Sciatic nerve (tissue), 2 donors: ENCODE measurements around the gene LIMK2. TPM values are rescaled to one million over a fixed set of nuclear protein-coding genes. Genes with fewer than 3 reads are reported as not detected.

ENCODE experiments used
- ATAC-seq: fragments of 200-7000 bp; cut with Tn5 transposase; one replicate; pipeline ENCODE4 v1.9.1; 2020; ENCODE audit warnings: mild to moderate bottlenecking, moderate library complexity
- DNase-seq: peaks from one replicate; pipeline ENCODE4 v3.0.0-alpha.2; 2020; ENCODE audit warnings: low spot score
- intact Hi-C: fragments of 100-400 bp; cut with DNase I; formaldehyde crosslinking; loops from one replicate; pipeline ENCODE4 v1.14.2; 2022
- total RNA-seq: library from RNA; stranded (reverse); fragmentation: NEBNext Ultra II Directional; extraction: Animal tissue kit (Norgen Biotek cat#: 25700); gene quantifications from one replicate; pipeline ENCODE4 v1.2.1, GENCODE V29; 2021
- donor health status: DM: no; HTN: no; CAD: no.
- donor health status: DM: no; HTN: no; CAD: no.

Gene LIMK2
- total RNA-seq, 1 donor from 2014 or later: 64.2 TPM

DNA sequence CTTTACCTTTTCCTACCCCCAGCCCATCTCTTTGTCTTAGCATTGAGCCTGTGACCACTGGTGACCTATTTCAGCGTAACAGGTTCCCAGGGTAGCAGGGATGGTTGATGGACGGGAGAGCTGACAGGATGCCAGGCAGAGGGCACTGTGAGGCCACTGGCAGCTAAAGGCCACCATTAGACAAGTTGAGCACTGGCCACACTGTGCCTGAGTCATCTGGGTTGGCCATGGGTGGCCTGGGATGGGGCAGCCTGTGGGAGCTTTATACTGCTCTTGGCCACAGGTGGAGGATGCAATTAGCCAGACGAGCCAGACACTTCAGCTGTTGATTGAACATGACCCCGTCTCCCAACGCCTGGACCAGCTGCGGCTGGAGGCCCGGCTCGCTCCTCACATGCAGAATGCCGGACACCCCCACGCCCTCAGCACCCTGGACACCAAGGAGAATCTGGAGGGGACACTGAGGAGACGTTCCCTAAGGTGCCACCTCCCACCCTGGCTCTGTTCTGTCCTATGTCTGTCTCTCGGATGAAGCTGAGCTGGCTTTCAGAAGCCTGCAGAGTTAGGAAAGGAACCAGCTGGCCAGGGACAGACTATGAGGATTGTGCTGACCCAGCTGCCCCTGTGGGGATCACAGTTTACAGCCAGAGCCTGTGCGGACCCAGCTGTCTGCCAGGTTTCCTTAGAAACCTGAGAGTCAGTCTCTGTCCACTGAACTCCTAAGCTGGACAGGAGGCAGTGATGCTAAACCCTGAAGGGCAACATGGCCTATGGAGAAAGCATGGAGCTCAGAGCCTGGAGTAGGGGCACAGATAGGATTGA lies 50.4 kb downstream of the LIMK2 start:
- intact Hi-C loops: no loop called here
- DNase-seq (no peak), ATAC-seq (no peak)

DNA sequence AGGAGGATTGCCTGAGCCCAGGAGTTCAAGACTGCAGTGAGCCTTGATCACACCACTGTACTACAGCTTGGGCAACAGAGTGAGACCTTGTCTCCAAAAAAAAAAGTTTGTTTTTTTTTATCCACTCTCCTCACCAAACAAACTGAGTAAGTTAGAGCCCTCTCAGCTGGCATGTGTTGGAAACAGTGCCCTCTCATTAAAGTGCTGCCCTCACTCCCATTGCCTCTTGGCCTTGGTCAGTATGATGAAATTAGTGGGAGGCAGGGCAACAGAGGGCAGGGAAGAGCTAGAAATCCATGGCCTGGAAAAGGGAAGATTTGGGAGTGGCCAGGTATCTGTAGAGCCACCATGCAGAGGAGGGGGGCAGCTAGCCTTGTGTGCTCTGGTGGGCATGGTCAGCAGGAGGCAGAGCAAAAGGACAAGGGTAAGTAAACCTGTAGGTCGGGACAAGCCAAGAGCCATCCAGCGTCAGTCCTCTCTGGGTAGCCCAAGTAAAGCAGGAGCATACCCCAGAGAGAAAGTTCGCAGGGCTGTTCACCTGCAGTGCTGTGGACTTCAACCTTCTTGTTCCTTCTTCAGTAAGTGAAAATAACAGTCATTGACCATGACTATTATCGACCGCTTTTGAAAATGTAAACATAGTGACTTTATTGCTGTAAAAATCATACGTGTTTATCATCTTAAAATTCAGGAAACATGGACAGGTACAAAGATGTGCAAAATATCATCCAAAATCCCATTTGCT lies 52.0 kb downstream of the LIMK2 start:
- intact Hi-C loops: no loop called here
- DNase-seq: no peak
- no peak for ATAC-seq

DNA sequence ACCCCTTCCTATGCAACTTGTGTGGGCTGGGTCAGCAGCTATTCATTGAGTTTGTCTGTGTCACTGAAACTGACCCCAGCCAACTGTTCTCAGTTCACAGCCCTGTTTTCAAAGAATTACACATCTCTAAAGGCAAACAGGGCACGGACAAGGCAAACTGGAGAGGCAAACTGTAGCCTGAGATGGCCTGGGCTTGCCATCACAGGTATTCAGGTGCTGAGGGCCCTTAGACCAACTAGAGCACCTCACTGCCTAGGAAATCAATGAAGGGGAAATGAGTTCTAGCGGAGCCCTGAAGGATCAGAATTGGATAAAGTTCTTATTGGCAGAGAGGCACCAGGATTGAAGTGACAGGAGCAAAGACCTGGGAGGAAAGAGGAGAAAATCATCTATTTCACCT lies 56.2 kb downstream of the LIMK2 start:
- DNase-seq (no peak), ATAC-seq (no peak)
- intact Hi-C loops: no loop called here

DNA sequence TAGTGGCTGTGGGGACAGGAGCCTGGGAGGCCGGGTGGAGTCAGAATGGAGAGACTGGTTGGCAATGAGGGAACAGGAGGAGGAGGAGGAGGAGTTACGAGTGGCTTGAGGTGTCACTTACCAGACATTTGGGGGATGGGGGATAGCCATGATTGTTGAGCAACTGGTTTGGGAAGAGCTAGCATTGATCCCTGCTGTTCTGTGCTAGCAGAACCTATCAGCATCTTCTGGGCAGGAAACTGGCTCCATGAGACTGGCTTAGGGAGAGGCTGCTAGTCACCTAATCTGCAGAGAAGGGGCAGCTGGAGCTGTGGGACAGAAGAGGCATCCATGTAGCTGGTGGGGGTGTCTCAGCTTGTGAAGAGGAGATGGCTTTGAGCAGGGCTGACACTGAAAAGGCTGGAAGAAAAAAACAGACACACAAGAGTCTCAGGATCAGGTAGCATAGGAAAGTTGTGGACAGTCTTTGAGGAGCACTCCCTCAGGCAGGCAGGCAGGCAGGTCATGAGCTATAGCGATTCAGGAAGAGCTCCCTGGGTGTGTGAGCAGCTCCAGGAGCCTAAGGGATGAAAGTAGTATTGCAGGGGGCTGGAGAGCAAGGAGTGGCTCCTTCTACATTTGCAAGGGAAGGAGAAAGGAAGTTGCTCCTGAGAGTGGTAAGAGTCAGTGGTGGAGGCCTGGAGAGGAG lies 57.9 kb downstream of the LIMK2 start:
- ATAC-seq (no peak), DNase-seq (no peak)
- intact Hi-C loops: loop anchor here (10.0 kb wide), 1 partner anchor 65 kb away; no protein-coding TSS in a partner anchor

DNA sequence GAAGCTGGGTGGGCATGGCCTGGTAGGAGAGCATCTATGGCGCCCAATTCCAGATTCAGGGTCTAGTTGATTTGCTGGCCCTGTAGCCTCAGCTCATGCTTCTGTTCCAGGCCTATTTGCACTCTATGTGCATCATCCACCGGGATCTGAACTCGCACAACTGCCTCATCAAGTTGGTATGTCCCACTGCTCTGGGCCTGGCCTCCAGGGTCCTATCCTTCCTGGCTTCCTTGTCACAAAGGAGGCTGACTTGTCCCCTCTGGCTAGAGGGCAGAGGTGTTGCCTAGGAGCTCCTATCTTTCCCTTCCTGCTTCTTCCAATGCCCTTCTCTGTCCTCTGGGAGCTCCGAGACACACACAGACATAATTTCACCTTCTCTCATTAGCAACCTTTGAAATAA lies 58.9 kb downstream of the LIMK2 start:
- DNase-seq: no peak
- ATAC-seq: no peak
- intact Hi-C loops: loop anchor here (10.0 kb wide), 1 partner anchor 66 kb away; no protein-coding TSS in a partner anchor

DNA sequence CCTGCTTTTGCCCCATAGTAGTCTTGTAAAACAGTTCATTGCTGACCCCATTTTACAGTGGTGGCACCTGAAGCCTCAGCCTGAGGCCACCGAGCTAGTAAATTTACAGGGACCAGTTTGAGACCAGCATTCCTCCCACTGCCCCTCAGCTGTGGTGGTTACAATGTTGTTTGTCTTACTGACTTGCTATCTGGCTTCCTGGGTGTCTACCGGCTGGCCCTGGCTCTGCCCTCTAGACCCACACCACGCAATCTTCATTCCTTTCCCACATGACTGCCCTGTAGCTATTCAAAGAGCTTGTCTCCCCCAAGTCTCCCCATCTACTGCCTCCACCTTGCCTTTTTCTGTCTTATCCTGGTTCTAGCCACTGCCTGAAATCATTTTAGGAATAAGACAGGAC lies 59.4 kb downstream of the LIMK2 start:
- no peak for ATAC-seq
- no peak for DNase-seq
- intact Hi-C loops: loop anchor here (10.0 kb wide), 1 partner anchor 67 kb away; no protein-coding TSS in a partner anchor

DNA sequence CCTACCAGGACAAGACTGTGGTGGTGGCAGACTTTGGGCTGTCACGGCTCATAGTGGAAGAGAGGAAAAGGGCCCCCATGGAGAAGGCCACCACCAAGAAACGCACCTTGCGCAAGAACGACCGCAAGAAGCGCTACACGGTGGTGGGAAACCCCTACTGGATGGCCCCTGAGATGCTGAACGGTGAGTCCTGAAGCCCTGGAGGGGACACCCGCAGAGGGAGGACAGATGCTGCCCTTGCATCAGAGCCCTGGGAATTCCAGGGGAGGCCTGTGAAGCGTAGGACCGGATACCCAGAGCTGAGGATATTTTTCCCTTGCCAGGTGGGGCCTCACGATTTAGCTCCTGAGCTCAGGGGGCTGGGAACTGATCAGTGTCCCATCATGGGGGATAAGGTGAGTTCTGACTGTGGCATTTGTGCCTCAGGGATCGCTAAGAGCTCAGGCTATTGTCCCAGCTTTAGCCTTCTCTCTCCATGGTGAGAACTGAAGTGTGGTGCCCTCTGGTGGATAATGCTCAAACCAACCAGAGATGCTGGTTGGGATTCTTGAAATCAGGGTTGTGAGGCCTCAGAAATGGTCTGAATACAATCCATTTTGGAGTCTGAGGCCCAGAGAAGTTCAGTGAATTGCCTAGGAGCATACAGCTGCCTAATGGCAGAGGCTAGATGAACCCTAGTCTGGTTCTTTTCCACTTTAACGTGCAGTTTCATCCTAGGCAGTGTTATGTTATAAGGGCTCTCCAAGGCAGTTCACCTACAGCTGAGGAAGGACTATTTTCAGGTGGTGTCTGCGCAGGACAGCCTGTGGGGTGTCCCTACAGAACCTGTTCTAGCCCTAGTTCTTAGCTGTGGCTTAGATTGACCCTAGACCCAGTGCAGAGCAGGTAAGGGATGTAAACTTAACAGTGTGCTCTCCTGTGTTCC lies 60.7 kb downstream of the LIMK2 start:
- peak; percentile 76 for DNase-seq

DNA sequence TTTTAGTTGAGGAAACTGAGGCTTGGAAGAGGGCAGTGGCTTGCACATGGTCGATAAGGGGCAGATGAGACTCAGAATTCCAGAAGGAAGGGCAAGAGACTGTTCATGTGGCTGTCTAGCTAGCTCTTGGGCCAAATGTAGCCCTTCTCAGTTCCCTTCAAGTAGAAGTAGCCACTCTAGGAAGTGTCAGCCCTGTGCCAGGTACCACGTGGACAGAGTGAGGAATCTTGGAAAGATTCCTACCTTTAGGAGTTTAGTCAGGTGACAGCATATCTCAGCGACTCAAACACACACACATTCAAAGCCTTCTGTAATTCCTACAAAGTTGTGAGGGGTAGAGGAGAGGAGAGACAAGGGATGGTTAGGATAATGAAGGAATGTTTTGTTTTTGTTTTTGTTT lies 61.9 kb downstream of the LIMK2 start:
- no peak for ATAC-seq
- intact Hi-C loops: loop anchor here (10.0 kb wide), 1 partner anchor 69 kb away; no protein-coding TSS in a partner anchor
- DNase-seq: no peak

More for the DNA sequence above, 60.7 kb downstream of the LIMK2 start:
- ATAC-seq: peak; percentile 79
- intact Hi-C loops: loop anchor here (10.0 kb wide), 1 partner anchor 68 kb away; no protein-coding TSS in a partner anchor

DNA sequence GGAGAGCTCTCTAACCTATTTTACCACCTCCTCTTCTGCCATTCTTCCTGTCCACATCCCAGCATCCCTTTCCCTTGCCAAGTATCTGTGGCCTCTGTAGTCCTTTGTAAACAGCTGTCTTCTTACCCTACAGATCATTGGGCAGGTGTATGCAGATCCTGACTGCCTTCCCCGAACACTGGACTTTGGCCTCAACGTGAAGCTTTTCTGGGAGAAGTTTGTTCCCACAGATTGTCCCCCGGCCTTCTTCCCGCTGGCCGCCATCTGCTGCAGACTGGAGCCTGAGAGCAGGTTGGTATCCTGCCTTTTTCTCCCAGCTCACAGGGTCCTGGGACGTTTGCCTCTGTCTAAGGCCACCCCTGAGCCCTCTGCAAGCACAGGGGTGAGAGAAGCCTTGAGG lies 62.9 kb downstream of the LIMK2 start:
- no peak for DNase-seq
- intact Hi-C loops: loop anchor here (10.0 kb wide), 1 partner anchor 70 kb away; no protein-coding TSS in a partner anchor
- no peak for ATAC-seq

DNA sequence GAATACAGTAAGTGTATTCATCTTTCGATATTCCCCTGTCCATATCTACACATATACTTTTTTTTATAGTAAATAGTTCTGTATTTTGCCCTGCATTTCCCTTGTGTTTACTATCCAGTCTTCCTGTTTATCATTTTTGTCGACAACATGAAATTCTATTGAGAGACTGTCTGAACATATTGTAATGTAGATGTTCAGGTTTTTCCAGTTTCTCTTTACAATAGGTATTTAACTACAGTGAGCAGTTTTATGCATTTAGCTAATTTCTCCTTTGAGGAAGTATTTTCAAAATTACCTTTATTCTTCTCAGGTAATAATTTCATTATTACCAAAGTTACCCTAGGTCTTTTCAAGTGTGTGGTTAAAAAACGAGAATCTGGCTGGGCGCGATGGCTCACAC lies 63.5 kb downstream of the LIMK2 start:
- DNase-seq (no peak), ATAC-seq (no peak)
- intact Hi-C loops: loop anchor here (10.0 kb wide), 1 partner anchor 71 kb away; no protein-coding TSS in a partner anchor

DNA sequence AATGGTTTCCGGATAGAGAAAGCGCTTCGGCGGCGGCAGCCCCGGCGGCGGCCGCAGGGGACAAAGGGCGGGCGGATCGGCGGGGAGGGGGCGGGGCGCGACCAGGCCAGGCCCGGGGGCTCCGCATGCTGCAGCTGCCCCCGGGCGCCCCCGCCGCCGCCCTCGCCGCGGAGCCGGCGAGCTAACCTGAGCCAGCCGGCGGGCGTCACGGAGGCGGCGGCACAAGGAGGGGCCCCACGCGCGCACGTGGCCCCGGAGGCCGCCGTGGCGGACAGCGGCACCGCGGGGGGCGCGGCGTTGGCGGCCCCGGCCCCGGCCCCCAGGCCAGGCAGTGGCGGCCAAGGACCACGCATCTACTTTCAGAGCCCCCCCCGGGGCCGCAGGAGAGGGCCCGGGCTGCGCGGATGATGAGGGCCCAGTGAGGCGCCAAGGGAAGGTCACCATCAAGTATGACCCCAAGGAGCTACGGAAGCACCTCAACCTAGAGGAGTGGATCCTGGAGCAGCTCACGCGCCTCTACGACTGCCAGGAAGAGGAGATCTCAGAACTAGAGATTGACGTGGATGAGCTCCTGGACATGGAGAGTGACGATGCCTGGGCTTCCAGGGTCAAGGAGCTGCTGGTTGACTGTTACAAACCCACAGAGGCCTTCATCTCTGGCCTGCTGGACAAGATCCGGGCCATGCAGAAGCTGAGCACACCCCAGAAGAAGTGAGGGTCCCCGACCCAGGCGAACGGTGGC lies 64.5 kb downstream of the LIMK2 start:
- DNase-seq: no peak
- intact Hi-C loops: loop anchor here (10.0 kb wide), 1 partner anchor 72 kb away; no protein-coding TSS in a partner anchor
- no peak for ATAC-seq

DNA sequence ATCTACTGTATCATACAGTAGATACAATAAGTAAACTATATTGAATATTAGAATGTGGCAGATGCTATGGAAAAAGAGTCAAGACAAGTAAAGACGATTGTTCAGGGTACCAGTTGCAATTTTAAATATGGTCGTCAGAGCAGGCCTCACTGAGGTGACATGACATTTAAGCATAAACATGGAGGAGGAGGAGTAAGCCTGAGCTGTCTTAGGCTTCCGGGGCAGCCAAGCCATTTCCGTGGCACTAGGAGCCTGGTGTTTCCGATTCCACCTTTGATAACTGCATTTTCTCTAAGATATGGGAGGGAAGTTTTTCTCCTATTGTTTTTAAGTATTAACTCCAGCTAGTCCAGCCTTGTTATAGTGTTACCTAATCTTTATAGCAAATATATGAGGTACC lies 65.6 kb downstream of the LIMK2 start:
- ATAC-seq (no peak), DNase-seq (no peak)
- intact Hi-C loops: loop anchor here (10.0 kb wide), 1 partner anchor 73 kb away; no protein-coding TSS in a partner anchor

DNA sequence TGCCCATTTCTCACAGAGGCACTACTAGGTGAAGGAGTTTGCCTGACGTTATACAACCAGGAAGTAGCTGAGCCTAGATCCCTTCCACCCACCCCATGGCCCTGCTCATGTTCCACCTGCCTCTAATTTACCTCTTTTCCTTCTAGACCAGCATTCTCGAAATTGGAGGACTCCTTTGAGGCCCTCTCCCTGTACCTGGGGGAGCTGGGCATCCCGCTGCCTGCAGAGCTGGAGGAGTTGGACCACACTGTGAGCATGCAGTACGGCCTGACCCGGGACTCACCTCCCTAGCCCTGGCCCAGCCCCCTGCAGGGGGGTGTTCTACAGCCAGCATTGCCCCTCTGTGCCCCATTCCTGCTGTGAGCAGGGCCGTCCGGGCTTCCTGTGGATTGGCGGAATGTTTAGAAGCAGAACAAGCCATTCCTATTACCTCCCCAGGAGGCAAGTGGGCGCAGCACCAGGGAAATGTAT lies 66.1 kb downstream of the LIMK2 start:
- DNase-seq (no peak), ATAC-seq (no peak)
- intact Hi-C loops: loop anchor here (10.0 kb wide), 1 partner anchor 73 kb away; no protein-coding TSS in a partner anchor

DNA sequence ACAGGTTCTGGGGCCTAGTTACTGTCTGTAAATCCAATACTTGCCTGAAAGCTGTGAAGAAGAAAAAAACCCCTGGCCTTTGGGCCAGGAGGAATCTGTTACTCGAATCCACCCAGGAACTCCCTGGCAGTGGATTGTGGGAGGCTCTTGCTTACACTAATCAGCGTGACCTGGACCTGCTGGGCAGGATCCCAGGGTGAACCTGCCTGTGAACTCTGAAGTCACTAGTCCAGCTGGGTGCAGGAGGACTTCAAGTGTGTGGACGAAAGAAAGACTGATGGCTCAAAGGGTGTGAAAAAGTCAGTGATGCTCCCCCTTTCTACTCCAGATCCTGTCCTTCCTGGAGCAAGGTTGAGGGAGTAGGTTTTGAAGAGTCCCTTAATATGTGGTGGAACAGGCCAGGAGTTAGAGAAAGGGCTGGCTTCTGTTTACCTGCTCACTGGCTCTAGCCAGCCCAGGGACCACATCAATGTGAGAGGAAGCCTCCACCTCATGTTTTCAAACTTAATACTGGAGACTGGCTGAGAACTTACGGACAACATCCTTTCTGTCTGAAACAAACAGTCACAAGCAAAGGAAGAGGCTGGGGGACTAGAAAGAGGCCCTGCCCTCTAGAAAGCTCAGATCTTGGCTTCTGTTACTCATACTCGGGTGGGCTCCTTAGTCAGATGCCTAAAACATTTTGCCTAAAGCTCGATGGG lies 66.7 kb downstream of the LIMK2 start:
- ATAC-seq (peak; percentile 41), DNase-seq (no peak)
- intact Hi-C loops: loop anchor here (10.0 kb wide), 1 partner anchor 74 kb away; no protein-coding TSS in a partner anchor

DNA sequence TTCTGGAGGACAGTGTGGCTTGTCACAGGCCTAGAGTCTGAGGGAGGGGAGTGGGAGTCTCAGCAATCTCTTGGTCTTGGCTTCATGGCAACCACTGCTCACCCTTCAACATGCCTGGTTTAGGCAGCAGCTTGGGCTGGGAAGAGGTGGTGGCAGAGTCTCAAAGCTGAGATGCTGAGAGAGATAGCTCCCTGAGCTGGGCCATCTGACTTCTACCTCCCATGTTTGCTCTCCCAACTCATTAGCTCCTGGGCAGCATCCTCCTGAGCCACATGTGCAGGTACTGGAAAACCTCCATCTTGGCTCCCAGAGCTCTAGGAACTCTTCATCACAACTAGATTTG lies 67.2 kb downstream of the LIMK2 start:
- ATAC-seq: no peak
- intact Hi-C loops: loop anchor here (10.0 kb wide), 1 partner anchor 74 kb away; no protein-coding TSS in a partner anchor
- no peak for DNase-seq

DNA sequence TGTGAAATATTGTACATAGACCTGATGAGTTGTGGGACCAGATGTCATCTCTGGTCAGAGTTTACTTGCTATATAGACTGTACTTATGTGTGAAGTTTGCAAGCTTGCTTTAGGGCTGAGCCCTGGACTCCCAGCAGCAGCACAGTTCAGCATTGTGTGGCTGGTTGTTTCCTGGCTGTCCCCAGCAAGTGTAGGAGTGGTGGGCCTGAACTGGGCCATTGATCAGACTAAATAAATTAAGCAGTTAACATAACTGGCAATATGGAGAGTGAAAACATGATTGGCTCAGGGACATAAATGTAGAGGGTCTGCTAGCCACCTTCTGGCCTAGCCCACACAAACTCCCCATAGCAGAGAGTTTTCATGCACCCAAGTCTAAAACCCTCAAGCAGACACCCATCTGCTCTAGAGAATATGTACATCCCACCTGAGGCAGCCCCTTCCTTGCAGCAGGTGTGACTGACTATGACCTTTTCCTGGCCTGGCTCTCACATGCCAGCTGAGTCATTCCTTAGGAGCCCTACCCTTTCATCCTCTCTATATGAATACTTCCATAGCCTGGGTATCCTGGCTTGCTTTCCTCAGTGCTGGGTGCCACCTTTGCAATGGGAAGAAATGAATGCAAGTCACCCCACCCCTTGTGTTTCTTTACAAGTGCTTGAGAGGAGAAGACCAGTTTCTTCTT lies 67.9 kb downstream of the LIMK2 start:
- intact Hi-C loops: loop anchor here (10.0 kb wide), 1 partner anchor 75 kb away; no protein-coding TSS in a partner anchor
- DNase-seq: no peak

More for the DNA sequence above, 67.9 kb downstream of the LIMK2 start:
- no peak for ATAC-seq
